HG03342 (cell line): ENCODE data around the gene EXOSC9.

Source experiments
- ATAC-seq: cut with Tn5 transposase; IDR thresholded peaks from one replicate; pipeline ENCODE4 v1.9.1; 2021; ENCODE audit warnings: mild to moderate bottlenecking, moderate library complexity; ENCODE audit not compliant: unreplicated experiment

Gene EXOSC9

DNA sequence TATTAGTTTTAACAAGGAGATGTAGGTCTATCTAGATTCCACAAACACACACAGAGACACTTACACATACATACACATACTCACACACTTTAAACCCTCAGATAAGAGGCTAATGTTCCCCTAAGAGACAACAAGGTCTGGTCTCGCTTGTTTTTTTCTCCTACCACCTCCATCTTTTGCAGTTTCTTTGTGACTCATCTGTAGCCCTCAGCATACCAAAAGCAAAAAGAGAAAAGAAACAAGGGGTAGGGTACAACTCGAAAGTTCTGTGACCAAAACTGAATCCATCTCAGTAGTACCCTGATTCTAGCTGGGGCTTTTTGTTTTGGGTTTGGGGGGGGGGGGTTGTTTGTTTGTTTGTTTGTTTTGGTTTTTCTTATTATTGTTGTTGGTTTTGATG lies 12.2 kb upstream of the EXOSC9 start:
- peak; percentile 94 for ATAC-seq

DNA sequence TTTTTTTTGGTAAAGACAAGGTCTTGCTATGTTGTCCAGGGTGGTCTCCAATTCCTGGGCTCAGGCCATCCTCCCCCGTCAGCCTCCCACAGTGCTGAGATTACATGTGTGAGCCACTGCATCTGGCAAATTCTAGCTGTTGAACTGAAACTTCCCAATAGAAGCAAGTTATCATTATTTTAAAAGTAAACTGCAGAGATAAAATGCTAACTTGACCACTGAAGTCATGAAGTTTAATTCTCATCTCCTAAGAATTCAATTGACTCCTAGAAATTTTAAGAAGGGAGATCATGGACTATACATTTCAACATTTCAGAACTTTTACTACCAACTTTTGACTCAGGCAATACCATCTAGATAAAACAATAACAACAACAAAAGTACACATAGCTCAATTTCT lies 11.7 kb upstream of the EXOSC9 start:
- no peak for ATAC-seq

DNA sequence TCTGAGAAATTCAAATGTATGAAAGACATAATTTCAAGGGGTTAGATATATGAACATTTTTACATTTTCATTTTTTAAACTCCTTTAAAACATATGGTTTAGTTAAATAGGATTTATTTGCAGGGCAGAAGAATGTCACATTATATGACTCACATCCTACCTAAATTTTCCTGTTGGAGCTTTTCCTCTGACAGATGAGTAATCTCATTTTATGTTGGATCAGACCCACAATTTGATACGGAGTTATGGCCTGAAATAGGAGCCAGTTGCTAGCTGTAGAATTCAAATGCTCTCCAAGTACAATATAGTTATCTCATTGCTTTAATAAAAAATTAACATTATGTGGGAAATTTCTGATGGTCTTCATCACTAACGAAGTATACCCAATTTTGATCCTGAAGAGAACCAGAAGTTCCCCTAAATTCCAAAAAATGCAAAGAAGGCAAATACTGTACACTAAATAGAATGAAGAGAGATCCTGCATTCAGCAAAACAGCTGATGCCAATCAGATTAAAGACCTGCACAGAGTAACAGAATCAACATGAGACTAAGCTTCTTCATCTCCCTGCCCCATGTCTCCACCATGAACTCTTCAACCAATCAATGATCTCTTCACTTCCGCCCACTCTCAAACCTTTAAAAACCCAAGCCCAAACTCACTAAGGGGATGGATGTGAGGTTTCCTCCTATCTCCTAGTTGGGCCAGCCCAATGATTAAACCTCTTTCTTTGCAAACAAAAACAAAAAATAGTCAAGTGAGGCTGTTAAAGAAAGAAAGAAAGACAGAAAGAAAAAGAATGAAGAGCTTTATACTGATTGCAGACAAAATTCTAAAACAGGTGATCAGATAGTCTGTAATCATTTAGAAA lies 10.9 kb upstream of the EXOSC9 start:
- no peak for ATAC-seq

DNA sequence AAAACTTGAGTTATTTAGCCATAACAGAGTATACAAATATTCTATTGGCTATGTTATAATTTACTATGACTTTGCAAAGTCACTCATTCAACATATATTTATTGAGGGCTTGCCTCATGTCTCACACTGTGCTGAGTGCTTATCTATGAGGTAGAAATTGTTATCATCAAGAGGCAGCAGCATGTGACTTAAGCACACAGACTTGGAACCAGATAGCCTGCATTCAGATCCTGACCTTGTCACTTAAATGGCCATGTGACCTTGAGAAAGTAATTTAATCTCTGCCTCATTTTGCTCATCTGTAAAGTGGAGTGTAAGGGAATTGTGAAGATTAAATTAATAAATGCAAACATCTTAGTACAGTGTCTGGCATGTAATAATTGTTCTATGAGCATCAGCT lies 10.1 kb upstream of the EXOSC9 start:
- no peak for ATAC-seq

DNA sequence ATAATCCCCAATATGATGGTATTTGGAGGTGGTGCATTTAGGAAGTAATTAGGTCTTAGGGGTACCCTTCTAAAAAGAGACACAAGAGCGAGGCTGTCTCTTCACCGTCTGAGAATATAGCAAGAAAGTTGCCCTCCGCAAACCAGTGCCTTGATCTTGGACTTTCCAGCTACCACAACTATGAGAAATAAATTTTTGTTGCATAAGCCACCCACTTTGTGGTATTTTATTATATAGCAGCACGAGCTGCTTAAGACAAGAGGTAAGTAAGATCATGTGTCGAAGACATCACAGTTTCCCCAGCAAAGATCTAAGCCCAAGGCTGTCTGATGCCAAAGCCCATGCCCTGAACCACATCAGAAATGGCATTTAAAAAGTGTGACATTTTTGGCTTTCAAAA lies 9.6 kb upstream of the EXOSC9 start:
- no peak for ATAC-seq

DNA sequence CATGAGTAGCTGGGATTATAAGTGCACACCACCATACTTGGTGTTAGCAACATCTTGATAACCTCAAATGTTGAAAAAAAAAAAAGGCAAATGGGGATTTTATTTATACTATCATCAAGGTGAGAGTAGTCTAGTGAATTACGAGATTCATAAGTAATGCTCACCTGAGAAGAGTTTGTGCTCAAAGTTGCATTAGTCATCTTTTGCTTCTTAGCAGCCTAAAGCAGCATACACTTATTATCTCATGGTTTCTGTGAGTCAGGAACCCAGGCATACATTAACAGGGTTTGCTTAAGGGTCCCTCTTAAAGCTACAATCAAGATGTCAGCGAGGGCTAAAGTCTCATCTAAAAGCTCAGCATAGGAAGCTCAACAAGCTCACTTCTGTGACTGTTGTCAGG lies 8.2 kb upstream of the EXOSC9 start:
- ATAC-seq: no peak

DNA sequence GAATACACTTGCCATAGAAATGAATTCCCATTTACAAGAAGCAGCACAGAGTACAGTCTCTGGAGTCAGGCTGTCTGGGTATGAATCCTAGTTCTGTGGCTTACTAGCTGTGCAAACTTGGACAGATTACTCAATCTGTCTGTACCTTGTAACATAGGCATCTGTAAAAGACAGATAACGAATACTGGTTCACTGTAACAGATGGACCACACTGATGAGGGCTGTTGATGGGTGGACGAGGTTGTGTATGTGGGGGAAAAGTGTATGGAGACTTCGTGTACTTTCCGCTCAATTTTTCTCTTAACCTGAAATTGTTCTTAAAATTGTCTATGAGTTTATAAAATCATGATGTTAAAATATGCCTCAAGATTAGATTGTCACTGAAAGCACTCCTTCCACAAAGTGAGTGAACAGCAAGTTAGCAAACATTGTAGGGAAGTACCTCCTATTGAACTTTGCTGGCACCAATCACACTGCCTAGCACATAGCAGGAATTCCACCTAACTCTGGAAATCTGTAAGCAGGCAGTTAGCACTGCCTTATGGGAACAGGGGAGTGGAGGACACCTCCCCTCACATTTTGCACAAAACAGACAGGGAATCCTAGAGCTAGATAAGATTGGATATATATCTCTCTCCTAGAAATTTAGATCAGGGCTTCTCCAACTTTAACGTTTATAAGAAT lies 6.5 kb upstream of the EXOSC9 start:
- ATAC-seq: no peak

DNA sequence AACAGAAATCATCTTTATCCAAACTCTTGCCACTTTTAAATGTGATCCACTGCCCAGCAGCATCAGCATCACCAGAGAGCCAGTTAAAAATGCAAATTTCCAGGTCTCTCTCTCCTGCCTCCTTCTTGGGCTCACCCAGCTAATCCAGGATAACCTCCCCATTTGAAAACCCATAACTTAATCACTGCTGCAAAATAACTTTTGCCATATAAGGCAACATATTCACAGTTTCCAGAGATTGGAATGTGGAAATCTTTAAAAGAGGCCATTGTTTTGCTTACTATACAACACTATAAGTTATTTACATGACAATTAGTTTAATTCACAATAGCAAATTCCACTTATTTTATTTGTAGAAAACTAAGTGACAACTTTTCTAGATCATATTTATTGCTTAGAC lies 4.8 kb upstream of the EXOSC9 start:
- ATAC-seq: no peak

DNA sequence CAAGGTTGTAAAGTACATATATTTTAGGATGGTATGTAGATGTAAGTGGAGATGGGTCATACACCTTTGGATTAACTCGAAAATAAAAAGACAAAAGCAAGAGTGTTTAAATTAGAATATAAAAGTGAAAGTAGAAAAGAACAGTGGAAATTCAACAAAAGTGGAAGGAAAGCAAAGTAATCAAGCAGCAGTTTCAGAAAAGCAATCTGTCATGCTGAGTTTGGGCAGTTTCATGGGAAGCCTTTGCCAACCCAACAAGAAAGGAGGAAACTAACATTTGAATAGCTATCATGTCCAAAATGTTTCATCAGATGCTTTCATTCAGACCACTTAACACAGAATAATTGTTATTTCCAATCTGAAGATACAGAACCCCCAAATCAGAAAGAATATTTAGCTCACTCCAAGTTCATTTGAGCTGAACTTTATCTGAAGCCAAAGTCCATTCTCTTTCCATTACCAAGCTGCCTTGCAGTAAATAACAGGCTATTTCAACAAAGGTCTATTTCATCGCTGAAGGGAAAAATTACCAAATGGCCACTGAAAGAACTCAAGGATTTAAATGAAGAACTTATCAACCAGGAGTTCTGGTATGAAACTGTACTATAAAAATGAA lies 1.8 kb upstream of the EXOSC9 start:
- ATAC-seq: no peak

DNA sequence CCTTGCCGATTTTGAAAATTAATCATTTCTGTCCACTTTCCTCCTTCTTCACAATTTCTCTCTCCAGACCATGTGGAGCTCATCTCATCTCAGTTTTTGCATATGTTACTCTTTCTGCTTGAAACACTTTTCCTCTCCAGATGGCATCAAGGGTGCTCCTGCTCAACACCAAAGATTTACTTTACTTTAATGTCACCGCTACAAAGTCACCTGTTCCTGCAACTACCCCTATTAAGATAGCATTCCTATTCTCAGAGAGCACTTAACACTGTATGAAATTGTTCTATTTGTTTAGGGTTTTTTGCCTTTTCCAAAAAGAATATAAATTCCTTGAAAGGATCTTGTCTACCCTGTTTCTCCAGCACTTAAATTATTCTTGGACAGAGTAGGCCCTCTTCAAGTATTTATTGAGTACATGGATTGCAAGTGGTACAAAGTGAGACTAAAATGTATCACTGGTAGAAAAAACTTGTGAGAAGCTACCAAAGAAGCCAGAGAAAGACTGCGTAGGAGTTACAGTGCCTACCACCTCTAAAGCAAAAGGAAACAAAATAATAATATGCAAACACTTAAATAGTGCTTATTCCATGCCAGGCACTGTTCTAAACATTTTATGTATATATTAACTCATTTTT lies 1.1 kb upstream of the EXOSC9 start:
- no peak for ATAC-seq

DNA sequence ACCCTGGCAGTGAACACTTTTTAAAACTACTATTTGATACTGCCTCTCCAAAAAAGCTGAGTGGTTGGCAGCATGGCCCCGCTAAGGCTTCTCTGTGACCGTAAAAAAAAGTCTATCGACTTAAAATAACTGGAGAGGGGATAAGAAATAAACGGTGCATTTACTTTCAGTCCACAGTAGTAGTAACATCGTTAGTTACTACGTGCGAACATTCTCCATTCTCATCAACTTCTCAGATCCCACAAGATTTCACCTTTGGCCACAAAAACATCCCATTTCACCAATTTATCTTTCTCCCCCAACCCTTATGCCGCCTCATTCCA lies 524 bp upstream of the EXOSC9 start:
- ATAC-seq: peak; percentile 21

DNA sequence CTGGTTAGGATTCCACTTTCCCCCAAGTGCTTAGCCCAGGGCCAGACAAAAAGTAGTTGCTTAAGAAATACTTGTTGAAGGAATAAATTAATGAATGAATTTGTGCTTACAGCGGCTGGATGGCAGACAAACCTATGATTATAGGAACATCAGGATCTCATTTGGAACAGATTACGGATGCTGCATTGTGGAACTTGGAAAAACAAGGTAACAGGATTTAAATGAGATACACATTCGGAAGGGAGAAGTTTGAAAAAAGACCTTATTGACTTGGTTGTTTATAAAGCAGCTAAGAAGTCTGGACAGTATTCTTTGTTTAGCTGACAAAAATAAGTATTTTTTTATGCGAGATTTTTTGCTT lies 572 bp downstream of the EXOSC9 start:
- no peak for ATAC-seq

DNA sequence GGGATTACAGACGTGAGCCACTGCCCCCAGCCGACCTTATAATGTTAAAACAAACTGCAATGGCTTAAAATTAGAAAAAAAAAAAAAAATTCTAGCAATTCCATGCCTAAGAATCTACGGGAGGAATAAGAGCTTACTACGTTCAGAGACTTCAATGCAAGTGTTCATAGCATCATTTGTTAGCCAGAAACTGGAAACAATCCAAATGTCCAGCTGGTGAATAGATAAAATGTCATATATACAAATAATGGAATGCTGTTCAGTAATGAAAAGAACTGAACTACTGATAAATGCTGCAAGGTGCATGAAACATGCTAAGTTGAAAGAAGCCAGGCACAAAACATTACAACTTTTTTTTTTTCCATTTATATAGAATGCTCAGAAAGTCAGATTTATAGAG lies 5.3 kb downstream of the EXOSC9 start:
- no peak for ATAC-seq

DNA sequence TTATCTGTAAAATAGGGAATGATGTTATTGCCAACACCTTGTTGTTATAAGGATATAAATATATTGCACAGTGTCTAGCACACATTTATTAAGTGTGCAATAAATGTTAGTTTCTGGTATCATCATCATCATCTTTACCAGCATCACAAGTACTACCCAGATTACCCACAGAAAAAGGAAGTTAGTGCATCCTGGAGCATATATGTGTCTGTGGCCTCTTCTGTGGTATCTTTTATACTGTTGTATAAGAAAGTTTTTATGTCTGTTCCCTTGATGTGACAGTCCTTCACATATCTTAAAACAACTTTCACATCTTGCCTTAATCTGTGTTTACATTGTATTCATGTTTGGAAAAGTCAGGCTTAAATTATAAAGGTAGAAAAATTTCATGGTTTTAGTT lies 10.0 kb downstream of the EXOSC9 start:
- no peak for ATAC-seq

DNA sequence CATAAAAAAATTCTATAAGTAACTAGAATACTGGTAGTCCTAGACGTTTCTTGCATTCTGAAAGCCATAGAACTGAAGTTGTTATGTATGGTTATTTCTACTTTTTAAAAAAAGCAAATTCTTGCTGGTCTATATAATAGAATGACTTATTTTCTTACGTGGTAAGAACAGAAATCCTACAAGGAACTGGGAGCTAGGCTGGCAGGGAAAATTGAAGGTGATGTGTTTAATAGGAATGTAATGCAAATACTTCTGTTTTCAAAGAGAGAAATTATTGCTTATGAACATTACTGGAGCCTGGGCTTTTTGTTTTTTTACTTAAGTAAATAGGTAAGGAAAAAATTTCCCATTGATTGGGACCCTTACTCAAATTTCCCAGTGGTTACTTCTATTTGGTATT lies 13.6 kb downstream of the EXOSC9 start:
- no peak for ATAC-seq

DNA sequence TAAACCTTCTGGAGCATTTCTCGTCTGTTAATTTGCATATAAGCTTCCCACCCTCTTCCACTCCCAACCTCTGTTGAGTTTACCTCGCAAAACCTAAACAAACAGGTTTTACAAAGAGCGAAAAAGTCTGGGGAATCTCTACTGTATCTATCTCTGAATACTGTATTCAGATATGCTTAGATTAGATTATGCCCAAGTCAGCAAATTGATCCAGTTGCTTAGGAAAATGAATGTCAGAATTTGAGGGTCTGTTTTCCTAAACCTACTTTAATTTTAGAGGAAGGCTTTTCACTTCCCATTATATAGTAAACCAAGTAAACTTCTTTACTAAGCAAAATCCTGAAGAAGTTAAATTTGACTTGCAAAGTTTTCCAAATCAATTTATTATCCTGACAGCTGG lies 15.9 kb downstream of the EXOSC9 start:
- no peak for ATAC-seq

DNA sequence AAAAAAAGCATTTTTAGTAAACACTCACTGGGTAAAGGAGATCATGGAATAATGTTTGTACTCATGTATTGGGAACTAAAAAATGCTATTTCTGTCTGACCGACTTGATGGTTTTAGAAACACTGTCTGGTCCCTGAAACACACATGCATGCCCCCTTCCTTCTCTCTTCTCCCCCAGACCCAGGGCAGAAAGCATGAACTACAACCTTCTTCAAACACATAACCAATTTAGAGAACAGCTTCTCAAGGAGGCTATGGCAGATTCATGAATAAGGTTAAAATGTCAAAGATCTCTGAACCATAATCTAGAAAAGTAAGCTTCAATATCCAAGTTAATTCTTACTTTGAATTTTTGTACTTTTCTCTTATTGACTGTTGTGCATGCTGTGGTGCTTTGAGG lies 16.6 kb downstream of the EXOSC9 start:
- no peak for ATAC-seq

DNA sequence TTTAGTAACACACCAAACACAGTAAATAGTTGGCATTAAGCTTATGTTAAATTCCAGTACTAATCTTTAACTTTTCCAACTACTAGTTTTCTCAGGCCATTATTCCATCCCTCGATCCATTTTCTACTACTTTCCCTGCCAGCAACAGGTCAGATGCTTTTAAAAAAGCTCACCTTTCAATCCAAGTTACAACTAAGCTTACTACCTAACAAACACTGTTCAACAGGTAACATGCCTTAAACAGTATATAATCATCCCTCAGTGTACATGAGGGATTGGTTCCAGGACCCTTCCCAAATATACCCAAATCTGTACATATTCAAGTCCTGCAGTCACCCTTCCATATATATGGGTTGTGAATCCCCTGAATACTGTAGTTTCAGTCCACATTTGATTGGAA lies 17.1 kb downstream of the EXOSC9 start:
- ATAC-seq: no peak

DNA sequence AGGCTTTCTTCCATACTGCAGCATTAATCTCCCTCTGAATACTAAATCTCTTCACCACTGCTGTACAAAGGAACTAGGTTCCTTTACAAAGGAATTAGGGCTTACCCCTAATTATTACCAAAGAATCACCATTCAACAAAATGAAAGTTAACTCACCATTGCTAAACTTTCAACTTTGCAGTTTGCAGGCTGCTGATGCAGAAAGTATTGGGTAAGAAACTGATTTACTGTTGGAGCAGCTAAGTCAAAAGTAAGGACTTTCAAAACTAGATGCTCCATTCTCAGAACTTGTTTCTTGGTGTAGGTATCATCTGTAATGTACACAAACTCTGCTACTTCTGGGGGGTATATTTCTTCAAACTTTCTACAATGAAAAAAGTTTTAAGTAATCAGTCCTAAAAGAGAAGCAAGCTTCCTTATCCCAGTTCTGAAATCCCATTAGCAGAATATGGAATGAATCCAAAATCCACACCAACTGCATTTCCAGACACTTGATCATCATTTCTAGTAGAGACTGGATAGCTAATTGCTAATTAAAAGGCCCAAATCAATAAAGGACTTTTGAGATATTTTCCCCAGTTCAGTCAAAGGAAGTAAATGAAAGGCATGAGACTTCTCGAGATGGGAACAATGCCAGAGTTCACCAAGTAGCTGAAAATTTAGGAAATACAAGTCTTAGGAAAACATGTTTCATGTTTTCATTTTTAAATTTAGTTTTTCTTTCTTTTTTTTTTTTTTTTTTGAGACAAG lies 18.3 kb downstream of the EXOSC9 start:
- no peak for ATAC-seq

DNA sequence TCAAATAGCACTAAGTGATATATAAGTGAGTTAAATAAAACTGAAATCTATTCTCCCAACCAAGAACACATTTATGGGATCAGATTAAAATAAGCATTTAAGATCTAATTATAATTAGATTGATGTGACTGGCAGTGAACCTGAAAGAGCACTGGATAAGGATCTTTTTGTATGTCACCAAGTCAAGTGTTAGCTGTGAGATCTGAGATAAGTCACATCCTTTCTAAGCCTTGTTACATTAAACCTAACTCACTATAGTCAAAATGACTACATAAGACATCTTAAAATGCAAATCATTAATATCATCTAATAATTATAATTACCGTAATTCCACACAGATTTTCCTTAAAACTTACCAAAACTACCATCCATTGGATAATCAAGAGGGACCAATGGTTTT lies 20.9 kb downstream of the EXOSC9 start:
- ATAC-seq: no peak

DNA sequence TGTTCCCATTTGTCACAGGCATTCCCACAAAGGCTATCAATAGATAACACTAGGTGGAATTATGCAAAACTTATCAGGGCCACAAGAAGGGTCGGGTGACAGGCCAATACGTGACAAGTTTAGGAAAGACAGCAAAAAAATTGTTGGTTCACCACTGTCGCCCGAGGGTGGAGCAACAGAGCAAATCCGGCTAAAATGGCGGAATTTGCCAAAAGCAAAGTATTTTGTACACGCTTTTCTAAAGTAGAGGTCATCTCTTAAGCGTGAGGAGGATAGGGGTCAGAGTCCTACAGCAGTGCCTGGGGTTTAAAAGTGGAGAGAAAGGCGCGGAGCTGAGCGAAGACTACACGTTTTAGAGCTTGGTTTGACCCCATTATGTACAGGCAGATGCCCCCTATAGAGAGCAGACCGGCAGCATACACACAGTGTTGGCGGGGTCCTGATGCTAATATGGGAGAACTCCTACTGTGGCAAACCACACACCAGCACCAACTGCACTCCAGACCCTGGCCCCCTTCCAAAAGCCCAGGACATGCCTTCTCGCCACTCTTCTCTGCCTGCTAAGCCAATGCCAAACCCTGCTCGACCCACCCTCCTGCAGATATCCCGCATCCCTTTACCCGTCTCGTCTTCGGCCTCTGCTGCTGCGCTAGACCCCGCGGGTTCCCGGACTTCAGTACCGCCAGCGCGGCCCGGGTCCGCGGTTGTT lies 21.8 kb downstream of the EXOSC9 start:
- peak; percentile 55 for ATAC-seq
